Gastrocnemius medialis (tissue), 4 donors: ENCODE results near the gene USH1C. TPM values are rescaled to one million over a fixed set of nuclear protein-coding genes. Genes with fewer than 3 reads are reported as not detected.

ENCODE experiments used
- ATAC-seq, 2 donors: fragments of 150-250 bp; one replicate each; pipeline ENCODE4 v1.9.1; 2016
- DNase-seq, 2 donors: peaks; one replicate each; pipeline ENCODE4 v3.0.0-alpha.2; 2019
- H3K27ac ChIP-seq, 4 donors: fragments of 200-600 bp; sonication (generic); 1 replicate in 1 of 4; 2 replicates in 3 of 4; pipeline ENCODE4 v1.5.1; 2016 to 2018; ENCODE audit warnings: mild to moderate bottlenecking in 2 of 4, moderate library complexity in 1 of 4
- H3K27me3 ChIP-seq, 3 donors: fragments of 200-600 bp; sonication (generic) in 2 of 3; 1 replicate in 1 of 3; 2 replicates in 2 of 3; pipeline versions ENCODE4 v1.5.1 to v1.6.0; 2016 to 2019; ENCODE audit warnings: mild to moderate bottlenecking in 1 of 3, moderate library complexity in 1 of 3
- H3K36me3 ChIP-seq, 2 donors: fragments of 200-600 bp; sonication (generic) in 1 of 2; one replicate each; pipeline ENCODE4 v1.5.1; 2017 to 2018
- H3K4me1 ChIP-seq, 2 donors: fragments of 200-600 bp; sonication (generic) in 1 of 2; one replicate each; pipeline ENCODE4 v1.5.1; 2016 to 2017; ENCODE audit warnings: mild to moderate bottlenecking in 2 of 2
- H3K4me3 ChIP-seq, 4 donors: fragments of 200-600 bp; sonication (generic) in 3 of 4; 1 replicate in 1 of 4; 2 replicates in 3 of 4; pipeline ENCODE4 v1.5.1; 2016 to 2019; ENCODE audit warnings: mild to moderate bottlenecking in 2 of 4
- H3K9me3 ChIP-seq, 3 donors: fragments of 200-600 bp; sonication (generic) in 2 of 3; 1 replicate in 1 of 3; 2 replicates in 2 of 3; pipeline ENCODE4 v1.5.1; 2016 to 2019
- CTCF ChIP-seq, 5 experiments: fragments of 450-650 bp in 3 of 5; fragments of 200-600 bp in 2 of 5; sonication (generic) in 2 of 5; IDR thresholded peaks in 4 of 5; conservative IDR thresholded peaks in 1 of 5; 1 replicate in 4 of 5; 2 replicates in 1 of 5; pipeline ENCODE4 v1.5.1; 2016 to 2019; ENCODE audit warnings: antibody characterized with exemption in 5 of 5, mild to moderate bottlenecking in 3 of 5, moderate library complexity in 3 of 5
- POLR2A ChIP-seq, 2 donors: fragments of 450-650 bp; IDR thresholded peaks; one replicate each; pipeline ENCODE4 v1.6.1; 2017; ENCODE audit warnings: antibody characterized with exemption in 2 of 2, mild to moderate bottlenecking in 2 of 2, moderate library complexity in 2 of 2
- in situ Hi-C, 4 donors: fragments of 200-750 bp; cut with MboI; loops; one replicate each; pipeline versions ENCODE4 v1.15.0 to v1.8.0; 2017; ENCODE audit warnings: low sequenced_read_pairs in 4 of 4
- intact Hi-C: fragments of 100-400 bp; cut with DNase I; formaldehyde crosslinking; loops from one replicate; pipeline ENCODE4 v1.15.1; 2023; ENCODE audit warnings: low total_unique reads
- total RNA-seq, 4 donors: library from RNA; depleted of rRNA; stranded (reverse); fragments of >200 nt; gene quantifications; one replicate each; pipeline versions ENCODE4 v1.1.0 to v1.2.3, GENCODE V29; 2016

USH1C gene
- total RNA-seq, 4 donors from 2014 or later = 0.78 TPM; not detected in 3

- Histone ChIP-seq H3K4me3 (no peak overlapping the region), H3K27ac (no peak overlapping the region), H3K36me3 (no peaks in the 10 kb centered on the region), H3K27me3 (no peaks in the 10 kb centered on the region), H3K4me1 (no peaks in the 10 kb centered on the region), H3K9me3 (no peaks in the 10 kb centered on the region)
- ATAC-seq = no peak
- intact Hi-C loops = no loop called here
- no peak for DNase-seq
- no peak for TF ChIP-seq CTCF (IDR thresholded peaks at IDR 0.05 in 4 of 5, conservative IDR thresholded peaks at IDR 0.05 in 1 of 5)
- no peak for TF ChIP-seq POLR2A (IDR thresholded peaks at IDR 0.05)
- in situ Hi-C loops = no loop called here
Observed at GRCh38 chr11:17459236-17459896, 84.8 kb downstream of the USH1C start.

GRCh38 chr11:17458268-17458667 is 85.9 kb downstream of the USH1C start:
- no peak overlapping the region for H3K27ac ChIP-seq
- H3K4me1 ChIP-seq = no peaks in the 10 kb centered on the region
- in situ Hi-C loops (no loop called here), intact Hi-C loops (no loop called here)
- DNase-seq (no peak), ATAC-seq (no peak)
- no peak overlapping the region for H3K4me3 ChIP-seq
- H3K27me3 ChIP-seq = no peaks in the 10 kb centered on the region
- H3K9me3 ChIP-seq = no peaks in the 10 kb centered on the region
- TF ChIP-seq POLR2A (IDR thresholded peaks at IDR 0.05) (no peak), CTCF (IDR thresholded peaks at IDR 0.05 in 4 of 5, conservative IDR thresholded peaks at IDR 0.05 in 1 of 5) (no peak)
- H3K36me3 ChIP-seq = no peaks in the 10 kb centered on the region

- in situ Hi-C loops (no loop called here), intact Hi-C loops (no loop called here)
- H3K4me3 ChIP-seq = no peak overlapping the region
- ATAC-seq (no peak), DNase-seq (no peak)
- no peaks in the 10 kb centered on the region for H3K27me3 ChIP-seq
- H3K9me3 ChIP-seq = no peaks in the 10 kb centered on the region
- TF ChIP-seq CTCF (IDR thresholded peaks at IDR 0.05 in 4 of 5, conservative IDR thresholded peaks at IDR 0.05 in 1 of 5) = no peak
- no peak for TF ChIP-seq POLR2A (IDR thresholded peaks at IDR 0.05)
- no peaks in the 10 kb centered on the region for H3K4me1 ChIP-seq
- H3K36me3 ChIP-seq = no peaks in the 10 kb centered on the region
- no peak overlapping the region for H3K27ac ChIP-seq
Observed at GRCh38 chr11:17457396-17458173, 86.6 kb downstream of the USH1C start.

- no peak overlapping the region for H3K4me3 ChIP-seq
- in situ Hi-C loops = no loop called here
- no peak for ATAC-seq
Observed at GRCh38 chr11:17452668-17453067, 91.5 kb downstream of the USH1C start.

More at GRCh38 chr11:17452668-17453067, 91.5 kb downstream of the USH1C start:
- no peak for DNase-seq
- Histone ChIP-seq H3K27ac (no peak overlapping the region), H3K4me1 (no peaks in the 10 kb centered on the region), H3K9me3 (no peaks in the 10 kb centered on the region), H3K36me3 (no peaks in the 10 kb centered on the region), H3K27me3 (no peaks in the 10 kb centered on the region)
- intact Hi-C loops = no loop called here
- no peak for TF ChIP-seq POLR2A (IDR thresholded peaks at IDR 0.05)
- TF ChIP-seq CTCF (IDR thresholded peaks at IDR 0.05 in 4 of 5, conservative IDR thresholded peaks at IDR 0.05 in 1 of 5) = no peak
